SK-N-SH treated with all-trans-retinoic acid at 6 μM for 48 hours (cell line): ENCODE data around the gene ANK3.

ENCODE experiments used
- ATAC-seq: fragments of 200-7000 bp; cut with Tn5 transposase; 3 replicates; pipeline ENCODE4 v1.9.1; 2020; ENCODE audit warnings: mild to moderate bottlenecking, moderate library complexity
- ARNTL ChIP-seq: fragments of 450-650 bp; formaldehyde crosslinking; IDR thresholded peaks from 2 replicates; pipeline ENCODE4 v1.5.0; 2020; ENCODE audit warnings: low read depth, mild to moderate bottlenecking, moderate library complexity, borderline replicate concordance
- BACH2 ChIP-seq: fragments of 250-450 bp; sonication (Bioruptor Pico); IDR thresholded peaks from 2 replicates; pipeline ENCODE4 v1.9.0; 2021; ENCODE audit warnings: mild to moderate bottlenecking, borderline replicate concordance
- CREB5 ChIP-seq: fragments of 250-450 bp; sonication (Bioruptor Pico); IDR thresholded peaks from 2 replicates; pipeline ENCODE4 v1.5.1; 2020; ENCODE audit warnings: low read depth, mild to moderate bottlenecking, moderate library complexity
- CSDC2 ChIP-seq: fragments of 250-450 bp; sonication (Bioruptor Pico); IDR thresholded peaks from 2 replicates; pipeline ENCODE4 v1.5.0; 2020; ENCODE audit warnings: mild to moderate bottlenecking, moderate library complexity
- GLIS3 ChIP-seq: fragments of 250-450 bp; sonication (Bioruptor Pico); IDR thresholded peaks from 2 replicates; pipeline ENCODE4 v1.5.0; 2020; ENCODE audit warnings: mild to moderate bottlenecking, moderate library complexity
- ISL1 ChIP-seq: fragments of 250-450 bp; sonication (Bioruptor Pico); IDR thresholded peaks from 2 replicates; pipeline ENCODE4 v2.1.2; 2022; ENCODE audit warnings: mild to moderate bottlenecking, moderate library complexity
- OSR1 ChIP-seq: fragments of 250-450 bp; sonication (Bioruptor Pico); IDR thresholded peaks from 2 replicates; pipeline ENCODE4 v1.8.0; 2022; ENCODE audit warnings: moderate library complexity, mild to moderate bottlenecking, inconsistent platforms
- PATZ1 ChIP-seq: fragments of 250-450 bp; sonication (Bioruptor Pico); IDR thresholded peaks from 2 replicates; pipeline ENCODE4 v1.8.0; 2020; ENCODE audit warnings: mild to moderate bottlenecking, moderate library complexity, borderline replicate concordance
- PPARA ChIP-seq: fragments of 250-450 bp; sonication (Bioruptor Pico); IDR thresholded peaks from 2 replicates; pipeline ENCODE4 v1.5.0; 2020; ENCODE audit warnings: mild to moderate bottlenecking, borderline replicate concordance
- RARB ChIP-seq: fragments of 250-450 bp; sonication (Bioruptor Pico); IDR thresholded peaks from 2 replicates; pipeline ENCODE4 v1.8.0; 2021; ENCODE audit warnings: mild to moderate bottlenecking, moderate library complexity
- SNAI2 ChIP-seq: fragments of 250-450 bp; sonication (Bioruptor Pico); IDR thresholded peaks from 2 replicates; pipeline ENCODE4 v1.5.0; 2020; ENCODE audit warnings: mild to moderate bottlenecking, moderate library complexity
- TOX ChIP-seq: fragments of 250-450 bp; sonication (Bioruptor Pico); IDR thresholded peaks from 2 replicates; pipeline ENCODE4 v1.8.0; 2021; ENCODE audit warnings: mild to moderate bottlenecking, moderate library complexity, borderline replicate concordance
- TSHZ2 ChIP-seq: fragments of 250-450 bp; sonication (Bioruptor Pico); IDR thresholded peaks from 2 replicates; pipeline ENCODE4 v1.5.0; 2020; ENCODE audit warnings: mild to moderate bottlenecking, moderate library complexity
- ZC3H10 ChIP-seq: fragments of 250-450 bp; sonication (Bioruptor Pico); IDR thresholded peaks from 2 replicates; pipeline ENCODE4 v1.5.1; 2021; ENCODE audit warnings: mild to moderate bottlenecking, moderate library complexity
- ZFP3 ChIP-seq: fragments of 250-450 bp; sonication (Bioruptor Pico); IDR thresholded peaks from 2 replicates; pipeline ENCODE4 v1.5.0; 2020; ENCODE audit warnings: mild to moderate bottlenecking, moderate library complexity
- ZFP30 ChIP-seq: fragments of 450-650 bp; formaldehyde crosslinking; IDR thresholded peaks from 2 replicates; pipeline ENCODE4 v1.5.0; 2022; ENCODE audit warnings: mild to moderate bottlenecking, moderate library complexity
- ZNF565 ChIP-seq: fragments of 450-650 bp; formaldehyde crosslinking; conservative IDR thresholded peaks from 2 replicates; pipeline ENCODE4 v1.5.0; 2020; ENCODE audit warnings: low read depth, mild to moderate bottlenecking, moderate library complexity
- ZNF70 ChIP-seq: fragments of 450-650 bp; formaldehyde crosslinking; IDR thresholded peaks from 2 replicates; pipeline ENCODE4 v1.5.0; 2020; ENCODE audit warnings: mild to moderate bottlenecking, moderate library complexity
- ZNF8 ChIP-seq: fragments of 450-650 bp; formaldehyde crosslinking; IDR thresholded peaks from 2 replicates; pipeline ENCODE4 v1.5.0; 2020; ENCODE audit warnings: mild to moderate bottlenecking, moderate library complexity

Gene ANK3

GRCh38 chr10:60343254-60343653, 46.4 kb downstream of the ANK3 start:
- ATAC-seq, result no peak
- TF ChIP-seq GLIS3 (CRISPR knock-in tag) (no peak), ZNF565 (CRISPR knock-in tag) (no peak), ZC3H10 (CRISPR knock-in tag) (no peak), BACH2 (CRISPR knock-in tag) (no peak), ZFP3 (CRISPR knock-in tag) (no peak)

GRCh38 chr10:60341969-60342368, 47.7 kb downstream of the ANK3 start:
- ATAC-seq, result no peak
- TF ChIP-seq ZNF70 (CRISPR knock-in tag) (no peak), TSHZ2 (no peak), BACH2 (CRISPR knock-in tag) (no peak), ZNF8 (CRISPR knock-in tag) (no peak), SNAI2 (no peak)

- no peak for TF ChIP-seq TOX (CRISPR knock-in tag)
- no peak for TF ChIP-seq ZFP3 (CRISPR knock-in tag)
- TF ChIP-seq RARB (CRISPR knock-in tag), result no peak
- no peak for TF ChIP-seq PATZ1 (CRISPR knock-in tag)
- no peak for TF ChIP-seq GLIS3 (CRISPR knock-in tag)
- no peak for ATAC-seq
Observed at GRCh38 chr10:60340973-60341372, 48.7 kb downstream of the ANK3 start.

- ATAC-seq, result no peak
- TF ChIP-seq ZNF8 (CRISPR knock-in tag), result no peak
- TF ChIP-seq TSHZ2, result no peak
- no peak for TF ChIP-seq RARB (CRISPR knock-in tag)
- TF ChIP-seq PPARA, result no peak
- TF ChIP-seq ZFP30, result no peak
- TF ChIP-seq ZNF70 (CRISPR knock-in tag), result no peak
- no peak for TF ChIP-seq CSDC2
- TF ChIP-seq ARNTL (CRISPR knock-in tag), result no peak
- TF ChIP-seq BACH2 (CRISPR knock-in tag), result no peak
- TF ChIP-seq PATZ1 (CRISPR knock-in tag), result no peak
- TF ChIP-seq ISL1 (CRISPR knock-in tag), result no peak
- TF ChIP-seq SNAI2, result no peak
- no peak for TF ChIP-seq OSR1
- no peak for TF ChIP-seq CREB5 (CRISPR knock-in tag)
- no peak for TF ChIP-seq ZNF565 (CRISPR knock-in tag)
Observed at GRCh38 chr10:60339757-60340156, 49.9 kb downstream of the ANK3 start.
